Endothelial cell (in vitro differentiated cells): ENCODE results near the gene PRXL2A. TPM values are rescaled to one million over a fixed set of nuclear protein-coding genes. Genes with fewer than 3 reads are reported as not detected.
"Not testable (repeated sequence)": the region's sequence is repeated elsewhere in the genome, so short reads cannot be mapped to it uniquely, and the experiment has no call there.

Experiments
- DNase-seq: peaks from one replicate; pipeline ENCODE4 v3.0.0; 2021; ENCODE audit warnings: low spot score
- H3K27ac Mint-ChIP-seq: one replicate; pipeline ENCODE4 v1.8.0; 2021; ENCODE audit warnings: mixed read lengths, inconsistent platforms; ENCODE audit not compliant: unreplicated experiment
- H3K27me3 Mint-ChIP-seq: one replicate; pipeline ENCODE4 v1.8.0; 2021; ENCODE audit warnings: mild to moderate bottlenecking, moderate library complexity, mixed read lengths, inconsistent platforms; ENCODE audit not compliant: unreplicated experiment
- H3K36me3 Mint-ChIP-seq: one replicate; pipeline ENCODE4 v1.8.0; 2021; ENCODE audit warnings: mild to moderate bottlenecking, low read depth, mixed read lengths, inconsistent platforms; ENCODE audit not compliant: unreplicated experiment
- H3K4me1 Mint-ChIP-seq: one replicate; pipeline ENCODE4 v1.8.0; 2021; ENCODE audit warnings: mild to moderate bottlenecking, mixed read lengths, inconsistent platforms; ENCODE audit not compliant: unreplicated experiment
- H3K4me3 Mint-ChIP-seq: one replicate; pipeline ENCODE4 v1.8.0; 2021; ENCODE audit warnings: mild to moderate bottlenecking, mixed read lengths, inconsistent platforms; ENCODE audit not compliant: unreplicated experiment
- H3K9me3 Mint-ChIP-seq: one replicate; pipeline ENCODE4 v1.8.0; 2021; ENCODE audit warnings: mixed read lengths, inconsistent platforms; ENCODE audit not compliant: unreplicated experiment
- CTCF ChIP-seq: fragments of 200-600 bp; sonication (generic); IDR thresholded peaks from one replicate; pipeline ENCODE4 v1.5.0; 2021; ENCODE audit warnings: antibody characterized with exemption; ENCODE audit not compliant: unreplicated experiment
- total RNA-seq: library from RNA; stranded (reverse); fragmentation: NEBNext Ultra II Directional; extraction: Animal tissue kit (Norgen Biotek cat#: 25700); gene quantifications from one replicate; pipeline ENCODE4 v1.2.1, GENCODE V29; 2021; ENCODE audit not compliant: unreplicated experiment

The PRXL2A gene
- total RNA-seq, 1 donor from 2014 or later: 147 TPM

- no peak for TF ChIP-seq CTCF
- Mint-ChIP-seq H3K27me3 (peaks cover 2% of the 10 kb centered on the region), H3K4me1 (peaks cover 28% of the 10 kb centered on the region), H3K36me3 (peaks cover 33% of the 10 kb centered on the region), H3K4me3 (no peak overlapping the region), H3K9me3 (peaks cover 3% of the 10 kb centered on the region), H3K27ac (no peak overlapping the region)
- DNase-seq: no peak
These were observed 66.2 kb downstream of the PRXL2A start for GRCh38 chr10:80474597-80474910.

GRCh38 chr10:80474941-80475340 lies 66.6 kb downstream of the PRXL2A start:
- Mint-ChIP-seq H3K27me3 (peaks cover 2% of the 10 kb centered on the region), H3K4me3 (no peak overlapping the region), H3K36me3 (peaks cover 31% of the 10 kb centered on the region), H3K27ac (no peak overlapping the region), H3K9me3 (peaks cover 3% of the 10 kb centered on the region), H3K4me1 (peaks cover 27% of the 10 kb centered on the region)
- TF ChIP-seq CTCF: no peak
- no peak for DNase-seq

- not testable (repeated sequence) for H3K9me3 Mint-ChIP-seq, H3K27me3 Mint-ChIP-seq, DNase-seq, H3K4me3 Mint-ChIP-seq, H3K27ac Mint-ChIP-seq
- H3K4me1 Mint-ChIP-seq: peaks cover 33% of the 10 kb centered on the region
- H3K36me3 Mint-ChIP-seq: peaks cover 37% of the 10 kb centered on the region
These were observed 67.3 kb downstream of the PRXL2A start for GRCh38 chr10:80475641-80476040.

GRCh38 chr10:80476685-80477084 lies 68.3 kb downstream of the PRXL2A start:
- Mint-ChIP-seq H3K27ac (no peak overlapping the region), H3K36me3 (peaks cover 30% of the 10 kb centered on the region), H3K27me3 (peaks cover 2% of the 10 kb centered on the region), H3K9me3 (peaks cover 3% of the 10 kb centered on the region), H3K4me1 (peaks cover 28% of the 10 kb centered on the region), H3K4me3 (no peak overlapping the region)
- no peak for TF ChIP-seq CTCF
- no peak for DNase-seq

- H3K27me3 Mint-ChIP-seq: peaks cover 2% of the 10 kb centered on the region
- peak overlapping the region; percentile 21 for H3K4me3 Mint-ChIP-seq
- TF ChIP-seq CTCF: no peak
- peaks cover 3% of the 10 kb centered on the region for H3K9me3 Mint-ChIP-seq
- peaks cover 20% of the 10 kb centered on the region for H3K4me1 Mint-ChIP-seq
- DNase-seq: no peak
- no peak overlapping the region for H3K27ac Mint-ChIP-seq
- H3K36me3 Mint-ChIP-seq: peaks cover 30% of the 10 kb centered on the region
These were observed 69.5 kb downstream of the PRXL2A start for GRCh38 chr10:80477813-80478212.

- H3K36me3 Mint-ChIP-seq: peaks cover 22% of the 10 kb centered on the region
- H3K27ac Mint-ChIP-seq, DNase-seq, H3K9me3 Mint-ChIP-seq, H3K27me3 Mint-ChIP-seq, H3K4me3 Mint-ChIP-seq: not testable (repeated sequence)
- H3K4me1 Mint-ChIP-seq: peaks cover 21% of the 10 kb centered on the region
These were observed 72.0 kb downstream of the PRXL2A start for GRCh38 chr10:80480373-80480772.
